ENCODE data around the gene TBCEL. TPM values are rescaled to one million over a fixed set of nuclear protein-coding genes. Genes with fewer than 3 reads are reported as not detected.

TBCEL gene, protein sequence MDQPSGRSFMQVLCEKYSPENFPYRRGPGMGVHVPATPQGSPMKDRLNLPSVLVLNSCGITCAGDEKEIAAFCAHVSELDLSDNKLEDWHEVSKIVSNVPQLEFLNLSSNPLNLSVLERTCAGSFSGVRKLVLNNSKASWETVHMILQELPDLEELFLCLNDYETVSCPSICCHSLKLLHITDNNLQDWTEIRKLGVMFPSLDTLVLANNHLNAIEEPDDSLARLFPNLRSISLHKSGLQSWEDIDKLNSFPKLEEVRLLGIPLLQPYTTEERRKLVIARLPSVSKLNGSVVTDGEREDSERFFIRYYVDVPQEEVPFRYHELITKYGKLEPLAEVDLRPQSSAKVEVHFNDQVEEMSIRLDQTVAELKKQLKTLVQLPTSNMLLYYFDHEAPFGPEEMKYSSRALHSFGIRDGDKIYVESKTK
- total RNA-seq = 10 to 100 TPM in 1 of 4 donors, 1 to 10 TPM in 3; 5.4 to 15.2 (median 8.4) TPM

GRCh38 chr11:121023848-121024751 lies at the start of gene TBCEL:
TBCEL (plus strand) TSS chr11:121024102; CDS start chr11:121045691, 21,589 bp downstream.
- peak in 1 of 2 donors; percentile 31 for TF ChIP-seq POLR2A (IDR thresholded peaks at IDR 0.05)
- no peak for TF ChIP-seq CTCF (IDR thresholded peaks at IDR 0.05 in 4 of 5, conservative IDR thresholded peaks at IDR 0.05 in 1 of 5)
- in situ Hi-C loops (cut with MboI; ENCODE audit: low sequenced_read_pairs in 4 of 4) (no loop called here), intact Hi-C loops (cut with DNase I; ENCODE audit: low total_unique reads) (no loop called here)
- Histone ChIP-seq H3K4me3 (peak within 1 kb of the TSS; percentile 69 to 84 (median 76)), H3K9me3 (no peaks in the 10 kb centered on the region), H3K4me1 (peaks cover 6 to 15% of the 10 kb centered on the region in 2 donors), H3K36me3 (no peaks in the 10 kb centered on the region), H3K27me3 (no peaks in the 10 kb centered on the region), H3K27ac (peak within 1 kb of the TSS; percentile 61 to 82 (median 72))
- ATAC-seq = peak; percentile 90 to 91
- peak; percentile 59 to 74 for DNase-seq

DNA sequence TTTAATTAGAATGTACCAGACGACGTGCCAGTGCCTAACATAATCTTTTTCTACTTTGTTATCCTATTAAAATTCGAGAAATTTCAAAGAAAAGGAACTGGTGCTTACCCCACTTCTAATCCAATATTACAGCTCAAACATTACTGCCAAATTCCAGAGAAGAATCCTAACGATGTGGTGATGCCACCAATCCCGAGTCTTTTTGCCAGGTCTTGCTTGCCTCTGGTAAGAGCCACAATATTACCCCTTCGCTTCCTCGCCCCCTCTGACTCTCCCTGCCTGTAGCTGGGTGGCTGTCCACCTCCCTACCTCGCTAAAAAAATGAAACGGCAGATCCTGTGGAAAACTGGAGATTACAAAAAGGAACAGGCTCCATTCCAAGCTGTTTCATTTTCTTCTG lies 49.4 kb upstream of the TBCEL start:
- H3K9me3 ChIP-seq = no peaks in the 10 kb centered on the region
- H3K4me1 ChIP-seq = peaks cover 0 to 19% of the 10 kb centered on the region in 2 donors
- in situ Hi-C loops (cut with MboI; ENCODE audit: low sequenced_read_pairs in 4 of 4) (loop anchor here in 2 of 4 donors (25.0 kb wide), 1 partner anchor 462 kb away; the partner anchor contains the start of gene GRIK4 (in 2 of the 2)), intact Hi-C loops (cut with DNase I; ENCODE audit: low total_unique reads) (no loop called here)
- no peak overlapping the region for H3K4me3 ChIP-seq
- H3K27ac ChIP-seq = no peak overlapping the region
- TF ChIP-seq POLR2A (IDR thresholded peaks at IDR 0.05) (no peak), CTCF (IDR thresholded peaks at IDR 0.05 in 4 of 5, conservative IDR thresholded peaks at IDR 0.05 in 1 of 5) (no peak)
- H3K27me3 ChIP-seq = peaks cover 0 to 11% (median 4%) of the 10 kb centered on the region in 3 donors
- DNase-seq (no peak), ATAC-seq (no peak)
- H3K36me3 ChIP-seq = no peaks in the 10 kb centered on the region

DNA sequence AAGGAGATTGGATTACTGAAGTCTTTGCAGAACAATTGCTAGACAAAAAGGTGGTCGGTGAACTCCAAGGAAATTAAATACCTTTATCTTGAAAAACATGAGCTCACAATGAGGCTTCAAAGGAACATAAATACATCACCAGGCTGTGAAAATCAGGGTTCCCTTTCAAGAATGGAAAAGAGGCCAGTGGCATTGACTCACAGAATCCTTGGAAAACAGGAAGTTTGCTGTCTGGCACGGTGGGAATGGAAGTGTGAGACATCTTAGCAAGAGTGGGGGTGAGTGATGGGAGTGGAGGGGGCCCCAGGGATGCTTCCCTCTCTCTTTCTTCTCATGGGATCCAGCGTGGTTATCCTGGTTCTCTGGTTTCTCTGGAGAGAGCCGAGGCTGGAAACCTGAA lies 48.9 kb upstream of the TBCEL start:
- intact Hi-C loops (cut with DNase I; ENCODE audit: low total_unique reads) = no loop called here
- H3K4me1 ChIP-seq = peaks cover 0 to 21% of the 10 kb centered on the region in 2 donors
- no peak for DNase-seq

More for the DNA sequence above, 48.9 kb upstream of the TBCEL start:
- peaks cover 0 to 11% (median 4%) of the 10 kb centered on the region in 3 donors for H3K27me3 ChIP-seq
- no peaks in the 10 kb centered on the region for H3K36me3 ChIP-seq
- in situ Hi-C loops (cut with MboI; ENCODE audit: low sequenced_read_pairs in 4 of 4) = loop anchor here in 2 of 4 donors (25.0 kb wide), 1 partner anchor 463 kb away; the partner anchor contains the start of gene GRIK4 (in 2 of the 2)
- ATAC-seq = no peak
- H3K27ac ChIP-seq = no peak overlapping the region
- H3K9me3 ChIP-seq = no peaks in the 10 kb centered on the region
- TF ChIP-seq CTCF (IDR thresholded peaks at IDR 0.05 in 4 of 5, conservative IDR thresholded peaks at IDR 0.05 in 1 of 5) = no peak
- no peak for TF ChIP-seq POLR2A (IDR thresholded peaks at IDR 0.05)
- H3K4me3 ChIP-seq = no peak overlapping the region

All from gastrocnemius medialis (tissue), 4 donors.